Measurements from ENCODE around the gene FCRL5.

FCRL5 gene

GRCh38 chr1:157585984-157586383, 33.7 kb upstream of the FCRL5 start:
- DNase-seq (ENCODE audit: extremely low read depth, insufficient read length): no peak
- no peaks in the 10 kb centered on the region; the same call in 1 of the 2 replicates for H3K27me3 ChIP-seq (replicated peaks; ENCODE audit: control insufficient read depth, insufficient read depth, low read length)
- no peak overlapping the region for H3K4me3 ChIP-seq (replicated peaks; ENCODE audit: low read depth, low read length)
- no peak for TF ChIP-seq CTCF (IDR thresholded peaks at IDR 0.05; ENCODE audit: insufficient read depth, low read length, poor library complexity, severe bottlenecking)
- H3K36me3 ChIP-seq (ENCODE audit: control insufficient read depth, insufficient read depth, low read length): no peaks in the 10 kb centered on the region

GRCh38 chr1:157584503-157584902, 32.2 kb upstream of the FCRL5 start:
- Histone ChIP-seq H3K27me3 (replicated peaks; ENCODE audit: control insufficient read depth, insufficient read depth, low read length) (no peaks in the 10 kb centered on the region; the same call in 1 of the 2 replicates), H3K4me3 (replicated peaks; ENCODE audit: low read depth, low read length) (no peak overlapping the region), H3K36me3 (ENCODE audit: control insufficient read depth, insufficient read depth, low read length) (no peaks in the 10 kb centered on the region)
- TF ChIP-seq CTCF (IDR thresholded peaks at IDR 0.05; ENCODE audit: insufficient read depth, low read length, poor library complexity, severe bottlenecking): no peak
- DNase-seq (ENCODE audit: extremely low read depth, insufficient read length): no peak

GRCh38 chr1:157580828-157581210, 28.5 kb upstream of the FCRL5 start:
- no peak for DNase-seq (ENCODE audit: extremely low read depth, insufficient read length)
- no peak for TF ChIP-seq CTCF (IDR thresholded peaks at IDR 0.05; ENCODE audit: insufficient read depth, low read length, poor library complexity, severe bottlenecking)
- H3K36me3 ChIP-seq (ENCODE audit: control insufficient read depth, insufficient read depth, low read length): no peaks in the 10 kb centered on the region
- no peaks in the 10 kb centered on the region; the same call in 1 of the 2 replicates for H3K27me3 ChIP-seq (replicated peaks; ENCODE audit: control insufficient read depth, insufficient read depth, low read length)
- H3K4me3 ChIP-seq (replicated peaks; ENCODE audit: low read depth, low read length): no peak overlapping the region

- H3K36me3 ChIP-seq (ENCODE audit: control insufficient read depth, insufficient read depth, low read length): no peaks in the 10 kb centered on the region
- peak; percentile 68 for TF ChIP-seq CTCF (IDR thresholded peaks at IDR 0.05; ENCODE audit: insufficient read depth, low read length, poor library complexity, severe bottlenecking)
- no peak for DNase-seq (ENCODE audit: extremely low read depth, insufficient read length)
- H3K27me3 ChIP-seq (replicated peaks; ENCODE audit: control insufficient read depth, insufficient read depth, low read length): no peaks in the 10 kb centered on the region; the same call in 1 of the 2 replicates
- H3K4me3 ChIP-seq (replicated peaks; ENCODE audit: low read depth, low read length): no peak overlapping the region
These were observed 28.0 kb upstream of the FCRL5 start for GRCh38 chr1:157580179-157580827.

GRCh38 chr1:157577420-157577819, 25.1 kb upstream of the FCRL5 start:
- no peaks in the 10 kb centered on the region; the same call in 1 of the 2 replicates for H3K27me3 ChIP-seq (replicated peaks; ENCODE audit: control insufficient read depth, insufficient read depth, low read length)
- no peak for DNase-seq (ENCODE audit: extremely low read depth, insufficient read length)

More at GRCh38 chr1:157577420-157577819, 25.1 kb upstream of the FCRL5 start:
- no peak for TF ChIP-seq CTCF (IDR thresholded peaks at IDR 0.05; ENCODE audit: insufficient read depth, low read length, poor library complexity, severe bottlenecking)
- Histone ChIP-seq H3K4me3 (replicated peaks; ENCODE audit: low read depth, low read length) (no peak overlapping the region), H3K36me3 (ENCODE audit: control insufficient read depth, insufficient read depth, low read length) (no peaks in the 10 kb centered on the region)
